A673 (cell line): Measurements from ENCODE around the gene ZBTB45. TPM values are rescaled to one million over a fixed set of nuclear protein-coding genes. Genes with fewer than 3 reads are reported as not detected.
A peak's percentile ranks its signal among the peaks of the same experiment; 100 is the strongest.

Experiments used
- BruUV-seq: library from RNA; stranded (reverse); fragments of 400-500 nt; replicated peaks from 2 replicates; lab custom pipeline; 2021; lab: Mats Ljungman, UMichigan
- CTCF ChIA-PET: fragments of 300-600 bp; sonication (Branson Sonifier 250); formaldehyde crosslinking; loops from one replicate; lab custom pipeline; 2022; ENCODE audit warnings: antibody characterized with exemption; lab: Charles Lee
- POLR2A ChIA-PET: fragments of 300-600 bp; sonication (Branson Sonifier 250); formaldehyde crosslinking; loops from one replicate; lab custom pipeline; 2022; ENCODE audit warnings: antibody characterized with exemption; ENCODE audit not compliant: low non-redundant PET; lab: Charles Lee
- DNase-seq: peaks from one replicate; pipeline ENCODE4 v3.0.0-alpha.2; 2015; ENCODE audit warnings: low spot score
- H3K27ac ChIP-seq: fragments of 200-600 bp; sonication (generic); 2 replicates; pipeline ENCODE4 v1.5.1; 2016; ENCODE audit warnings: mixed run types, low read depth, mild to moderate bottlenecking, mixed read lengths, antibody characterized with exemption, low read length; ENCODE audit not compliant: poor library complexity, severe bottlenecking
- H3K27me3 ChIP-seq: fragments of 200-600 bp; sonication (generic); replicated peaks from 2 replicates; pipeline ENCODE4 v1.6.1; 2017; ENCODE audit warnings: mixed run types, low read depth, mild to moderate bottlenecking, mixed read lengths, antibody characterized with exemption, low read length; ENCODE audit not compliant: insufficient read depth, poor library complexity
- H3K36me3 ChIP-seq: fragments of 200-600 bp; sonication (generic); 2 replicates; pipeline ENCODE4 v1.6.1; 2016; ENCODE audit warnings: mixed run types, mild to moderate bottlenecking, mixed read lengths, antibody characterized with exemption, low read length; ENCODE audit not compliant: insufficient read depth, poor library complexity, severe bottlenecking
- H3K4me1 ChIP-seq: fragments of 200-600 bp; sonication (generic); 2 replicates; pipeline ENCODE4 v1.6.1; 2017; ENCODE audit warnings: mixed run types, mild to moderate bottlenecking, mixed read lengths, antibody characterized with exemption, low read length; ENCODE audit not compliant: insufficient read depth, poor library complexity, severe bottlenecking
- H3K4me3 ChIP-seq: fragments of 200-600 bp; sonication (generic); 2 replicates; pipeline ENCODE4 v1.5.1; 2016; ENCODE audit warnings: low read depth, mixed run types, mild to moderate bottlenecking, mixed read lengths, low read length; ENCODE audit not compliant: poor library complexity, severe bottlenecking
- H3K9me3 ChIP-seq: fragments of 200-600 bp; sonication (generic); 2 replicates; pipeline ENCODE4 v1.6.1; 2016; ENCODE audit warnings: mixed run types, low read depth, mild to moderate bottlenecking, mixed read lengths, antibody characterized with exemption, low read length; ENCODE audit not compliant: poor library complexity, severe bottlenecking
- CTCF ChIP-seq: fragments of 300-800, 200-600 bp; sonication (generic); conservative IDR thresholded peaks from 2 replicates; pipeline ENCODE4 v1.5.1; 2017; ENCODE audit warnings: low read depth, mild to moderate bottlenecking, antibody characterized with exemption, low read length, moderate library complexity, mixed read lengths
- EZH2 ChIP-seq: fragments of 200-600 bp; sonication (generic); IDR thresholded peaks from 2 replicates; pipeline ENCODE4 v1.6.1; 2017; ENCODE audit warnings: borderline replicate concordance, low read depth, mild to moderate bottlenecking, mixed read lengths, antibody characterized with exemption, low read length; ENCODE audit not compliant: poor library complexity, severe bottlenecking
- intact Hi-C: fragments of 100-400 bp; cut with micrococcal nuclease; formaldehyde crosslinking; loops from one replicate; pipeline ENCODE4 v1.10.0; 2022; ENCODE audit not compliant: unreplicated experiment
- total RNA-seq: library from RNA; stranded (reverse); gene quantifications from 2 replicates; pipeline ENCODE4 v1.2.3, GENCODE V29; 2021

ZBTB45 gene
- total RNA-seq, 1 experiment from 2014 or later = 25.0 TPM

GRCh38 chr19:58559275-58560006 lies 39.8 kb upstream of the ZBTB45 start:
- peak overlapping the region; percentile 73 for H3K4me3 ChIP-seq
- BruUV-seq = TSS peak; percentile 58
- no peaks in the 10 kb centered on the region for H3K27me3 ChIP-seq
- ChIA-PET CTCF (no interaction called here), POLR2A (interaction anchor here (0.6 kb wide), 3 partner anchors 9 to 341 kb away, joined by 3 to 17 read pairs (median 3); no protein-coding TSS in a partner anchor)
- peak; percentile 92 for DNase-seq
- H3K27ac ChIP-seq = peak overlapping the region; percentile 98
- no peaks in the 10 kb centered on the region for H3K9me3 ChIP-seq
- no peak for TF ChIP-seq EZH2
- no peak for TF ChIP-seq CTCF
- peaks cover 18% of the 10 kb centered on the region for H3K36me3 ChIP-seq
- H3K4me1 ChIP-seq = peaks cover 22% of the 10 kb centered on the region
- intact Hi-C loops = loop anchor here (1.0 kb wide), 1 partner anchor 158 kb away; no protein-coding TSS in a partner anchor

- BruUV-seq = no TSS peak
Observed at GRCh38 chr19:58558623-58559274, 39.1 kb upstream of the ZBTB45 start.

More at GRCh38 chr19:58558623-58559274, 39.1 kb upstream of the ZBTB45 start:
- intact Hi-C loops = loop anchor here (1.0 kb wide), 1 partner anchor 157 kb away; no protein-coding TSS in a partner anchor
- H3K36me3 ChIP-seq = peaks cover 18% of the 10 kb centered on the region
- CTCF ChIA-PET = no interaction called here
- H3K9me3 ChIP-seq = no peaks in the 10 kb centered on the region
- POLR2A ChIA-PET = interaction anchor here (0.6 kb wide), 3 partner anchors 9 to 340 kb away, joined by 3 to 17 read pairs (median 3); no protein-coding TSS in a partner anchor
- peaks cover 26% of the 10 kb centered on the region for H3K4me1 ChIP-seq
- H3K4me3 ChIP-seq = peak overlapping the region; percentile 73
- DNase-seq = peak; percentile 99
- H3K27me3 ChIP-seq = no peaks in the 10 kb centered on the region
- TF ChIP-seq CTCF = no peak
- no peak for TF ChIP-seq EZH2
- peak overlapping the region; percentile 98 for H3K27ac ChIP-seq
